CD14-positive monocyte (primary cell): Measurements from ENCODE around the gene TEKTIP1. TPM values are rescaled to one million over a fixed set of nuclear protein-coding genes. Genes with fewer than 3 reads are reported as not detected.

Experiments
- DNase-seq, 3 donors: peaks; one replicate each; pipeline ENCODE4 v3.0.0-alpha.2; 2011 to 2022
- H2AFZ ChIP-seq: 2 replicates; pipeline ENCODE4 v1.6.0; 2012; ENCODE audit warnings: mild to moderate bottlenecking, low read depth, low read length, inconsistent platforms; ENCODE audit not compliant: insufficient read depth, poor library complexity, severe bottlenecking
- H3K27ac ChIP-seq, 2 donors: 1 replicate in 1 of 2; 2 replicates in 1 of 2; pipeline ENCODE4 v1.5.1; 2012 to 2013; ENCODE audit warnings: low read length in 2 of 2, control low read depth in 1 of 2, inconsistent platforms in 1 of 2, low read depth in 1 of 2, mild to moderate bottlenecking in 1 of 2
- H3K27me3 ChIP-seq, 2 donors: one replicate each; pipeline versions ENCODE4 v1.6.0 to v1.6.1; 2011 to 2013; ENCODE audit warnings: low read length in 2 of 2; ENCODE audit not compliant: control insufficient read depth in 2 of 2, insufficient read depth in 2 of 2
- H3K36me3 ChIP-seq, 2 donors: replicated peaks in 1 of 2; 1 replicate in 1 of 2; 2 replicates in 1 of 2; pipeline versions ENCODE4 v1.5.1 to v1.6.1; 2012 to 2013; ENCODE audit warnings: low read length in 2 of 2, control low read depth in 1 of 2, inconsistent platforms in 1 of 2, mild to moderate bottlenecking in 1 of 2; ENCODE audit not compliant: insufficient read depth in 2 of 2, control insufficient read depth in 1 of 2
- H3K4me1 ChIP-seq, 2 donors: 1 replicate in 1 of 2; 2 replicates in 1 of 2; pipeline versions ENCODE4 v1.5.1 to v1.6.1; 2012 to 2013; ENCODE audit warnings: low read length in 2 of 2, control low read depth in 1 of 2, inconsistent platforms in 1 of 2, mild to moderate bottlenecking in 1 of 2, moderate library complexity in 1 of 2; ENCODE audit not compliant: insufficient read depth in 2 of 2, control insufficient read depth in 1 of 2
- H3K4me2 ChIP-seq: replicated peaks from 2 replicates; pipeline ENCODE3; 2012; ENCODE audit warnings: low read length, moderate library complexity, mild to moderate bottlenecking; ENCODE audit not compliant: poor library complexity, severe bottlenecking; ENCODE audit errors: extremely low read depth
- H3K4me3 ChIP-seq, 3 experiments: fragments of 200-600 bp in 1 of 3; sonication (generic) in 1 of 3; replicated peaks in 1 of 3; 1 replicate in 2 of 3; 2 replicates in 1 of 3; pipeline ENCODE4 v1.5.1; 2011 to 2013; ENCODE audit warnings: low read length in 3 of 3, mild to moderate bottlenecking in 3 of 3, control low read depth in 2 of 3, low read depth in 2 of 3, inconsistent platforms in 1 of 3, moderate library complexity in 1 of 3
- H3K79me2 ChIP-seq: 2 replicates; pipeline ENCODE4 v1.6.0; 2012; ENCODE audit warnings: mild to moderate bottlenecking, control low read depth, inconsistent platforms, low read length, moderate library complexity; ENCODE audit not compliant: insufficient read depth
- H3K9ac ChIP-seq: 2 replicates; pipeline ENCODE4 v1.6.0; 2017; ENCODE audit warnings: low read length, mild to moderate bottlenecking; ENCODE audit not compliant: insufficient read depth, poor library complexity, severe bottlenecking
- H3K9me3 ChIP-seq, 2 donors: replicated peaks in 1 of 2; 1 replicate in 1 of 2; 2 replicates in 1 of 2; pipeline versions ENCODE4 v1.5.1 to v1.6.1; 2012 to 2013; ENCODE audit warnings: low read length in 2 of 2, control low read depth in 1 of 2; ENCODE audit not compliant: control insufficient read depth in 1 of 2, insufficient read depth in 1 of 2
- H4K20me1 ChIP-seq: 2 replicates; pipeline ENCODE4 v1.6.0; 2012; ENCODE audit warnings: mild to moderate bottlenecking, low read length, control low read depth, moderate library complexity; ENCODE audit not compliant: insufficient read depth
- H3K27ac Mint-ChIP-seq, 7 donors: one replicate each; pipeline ENCODE4 v1.8.0; 2020; ENCODE audit warnings: mild to moderate bottlenecking in 7 of 7, mixed read lengths in 7 of 7, moderate library complexity in 6 of 7, inconsistent platforms in 2 of 7
- H3K27me3 Mint-ChIP-seq, 3 donors: one replicate each; pipeline ENCODE4 v1.8.0; 2021 to 2022; ENCODE audit warnings: low read depth in 3 of 3, mild to moderate bottlenecking in 3 of 3, mixed read lengths in 3 of 3, moderate library complexity in 3 of 3, inconsistent platforms in 1 of 3
- H3K36me3 Mint-ChIP-seq, 2 donors: one replicate each; pipeline ENCODE4 v1.8.0; 2020; ENCODE audit warnings: mixed read lengths in 2 of 2, inconsistent platforms in 1 of 2, mild to moderate bottlenecking in 1 of 2
- H3K4me1 Mint-ChIP-seq: one replicate; pipeline ENCODE4 v1.8.0; 2020; ENCODE audit warnings: mild to moderate bottlenecking, mixed read lengths
- H3K4me3 Mint-ChIP-seq, 2 donors: one replicate each; pipeline ENCODE4 v1.8.0; 2020; ENCODE audit warnings: mild to moderate bottlenecking in 2 of 2, mixed read lengths in 2 of 2, moderate library complexity in 1 of 2
- H3K9me3 Mint-ChIP-seq, 7 donors: one replicate each; pipeline ENCODE4 v1.8.0; 2020 to 2022; ENCODE audit warnings: mixed read lengths in 7 of 7, mild to moderate bottlenecking in 6 of 7, moderate library complexity in 6 of 7, inconsistent platforms in 2 of 7
- WGBS: methylation state at CpG from one replicate; pipeline ENCODE4 v1.1.5; 2013; ENCODE audit warnings: missing lambda C conversion rate; ENCODE audit not compliant: insufficient coverage; 5-methylcytosine and 5-hydroxymethylcytosine counted together
- intact Hi-C, 2 donors: fragments of 100-400 bp; cut with micrococcal nuclease; formaldehyde crosslinking; loops; one replicate each; pipeline versions ENCODE4 v1.15.0 to v1.15.1; 2023
- polyA plus RNA-seq, 3 donors: library from polyadenylated mRNA; depleted of rRNA in 1 of 3; unstranded in 2 of 3; stranded (reverse) in 1 of 3; fragments of 300-500 nt in 2 of 3; fragments of >200 nt in 1 of 3; fragmentation: Illumina TruSeq in 2 of 3; gene quantifications; 1 replicate in 2 of 3; 2 replicates in 1 of 3; pipeline ENCODE4 v1.2.3, GENCODE V29; 2012 to 2021
- TF ChIP-seq, protein P1 (sequence below): fragments of 200-600 bp; IDR thresholded peaks from one replicate; pipeline ENCODE4 v1.8.0; 2022; ENCODE audit warnings: antibody characterized with exemption, mild to moderate bottlenecking

TEKTIP1 gene
- polyA plus RNA-seq, 3 donors = 1.8 TPM; not detected in 2

DNA sequence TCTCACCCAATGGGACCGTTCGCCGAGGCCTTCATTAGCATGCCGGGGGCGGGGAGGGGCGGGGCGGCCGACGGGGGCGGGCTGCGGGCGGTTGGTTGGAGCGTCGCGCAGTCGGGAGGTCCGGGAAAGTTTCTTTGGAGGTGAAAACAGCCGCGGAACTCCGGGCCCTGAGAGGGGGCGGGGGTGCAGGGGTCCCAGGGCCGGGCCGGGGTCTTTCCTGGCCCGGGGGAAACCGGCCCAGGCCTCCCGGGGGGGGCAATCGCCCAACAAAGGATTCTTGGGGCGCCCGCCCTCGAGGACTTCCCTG lies 33.8 kb downstream of the TEKTIP1 start, which contains the start of gene HMG20B:
HMG20B (plus strand) TSS at position 90 of the 307 bp plus-strand sequence. CDS start 366 bp downstream, outside the sequence.
- intact Hi-C loops = loop anchor here (2.0 to 5.0 kb wide), 3 partner anchors 16 to 66 kb away; partner anchors contain the start of genes MFSD12 (in 2 of the 2), CACTIN (in 1 of the 2) and FZR1 (in 1 of the 2)
- WGBS = 0% methylated on average over 24 of the region's 30 CpGs
- peak within 1 kb of the TSS; percentile 94 for H2AFZ ChIP-seq

DNA sequence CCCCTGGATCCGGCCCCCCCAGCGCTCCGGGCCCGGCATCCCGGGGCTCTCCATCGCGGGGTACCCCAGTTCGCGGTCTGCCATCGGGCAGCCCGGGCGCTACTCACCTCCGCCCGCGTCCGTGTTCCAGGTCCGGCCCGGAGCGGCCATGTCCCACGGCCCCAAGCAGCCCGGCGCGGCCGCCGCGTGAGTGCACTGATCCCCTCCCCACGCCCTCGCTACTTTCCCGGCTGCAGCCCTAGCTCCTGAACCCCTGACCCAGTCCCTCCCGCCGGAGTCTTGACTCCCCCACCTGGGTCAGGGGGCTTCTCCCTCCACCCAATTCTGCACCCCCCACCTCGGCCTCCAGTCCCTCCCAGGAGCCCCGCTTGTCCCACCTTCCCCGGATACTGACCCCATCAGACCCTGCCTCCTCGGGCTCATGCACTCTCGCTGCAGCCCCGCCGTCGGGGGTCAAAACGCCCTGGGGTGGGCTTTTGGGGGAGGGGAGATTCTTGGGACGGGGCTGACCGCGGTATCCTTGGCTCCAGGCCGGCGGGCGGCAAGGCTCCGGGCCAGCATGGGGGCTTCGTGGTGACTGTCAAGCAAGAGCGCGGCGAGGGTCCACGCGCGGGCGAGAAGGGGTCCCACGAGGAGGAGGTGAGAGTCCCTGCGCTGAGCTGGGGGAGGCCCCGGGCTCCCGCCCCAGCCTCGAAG lies 34.3 kb downstream of the TEKTIP1 start:
- Mint-ChIP-seq H3K27ac (peak overlapping the region; percentile 57 to 93 (median 82)), H3K9me3 (peaks cover 0 to 6% (median 3%) of the 10 kb centered on the region in 7 donors), H3K27me3 (peaks cover 0 to 2% (median under 1%) of the 10 kb centered on the region in 3 donors), H3K4me1 (peaks cover 35% of the 10 kb centered on the region), H3K4me3 (peak overlapping the region; percentile 80 to 83), H3K36me3 (peaks cover 8 to 29% of the 10 kb centered on the region in 2 donors)
- under 1% methylated on average over 53 of the region's 60 CpGs for WGBS
- H3K4me1 ChIP-seq = peaks cover 30 to 44% of the 10 kb centered on the region in 2 donors
- peaks cover 9% of the 10 kb centered on the region for H3K79me2 ChIP-seq
- peak in 1 of 3 donors; percentile 31 for DNase-seq
- H3K27ac ChIP-seq = peak overlapping the region; percentile 57 to 67
- H2AFZ ChIP-seq = peak overlapping the region; percentile 69
- H4K20me1 ChIP-seq = no peaks in the 10 kb centered on the region
- TF ChIP-seq, protein P1, sequence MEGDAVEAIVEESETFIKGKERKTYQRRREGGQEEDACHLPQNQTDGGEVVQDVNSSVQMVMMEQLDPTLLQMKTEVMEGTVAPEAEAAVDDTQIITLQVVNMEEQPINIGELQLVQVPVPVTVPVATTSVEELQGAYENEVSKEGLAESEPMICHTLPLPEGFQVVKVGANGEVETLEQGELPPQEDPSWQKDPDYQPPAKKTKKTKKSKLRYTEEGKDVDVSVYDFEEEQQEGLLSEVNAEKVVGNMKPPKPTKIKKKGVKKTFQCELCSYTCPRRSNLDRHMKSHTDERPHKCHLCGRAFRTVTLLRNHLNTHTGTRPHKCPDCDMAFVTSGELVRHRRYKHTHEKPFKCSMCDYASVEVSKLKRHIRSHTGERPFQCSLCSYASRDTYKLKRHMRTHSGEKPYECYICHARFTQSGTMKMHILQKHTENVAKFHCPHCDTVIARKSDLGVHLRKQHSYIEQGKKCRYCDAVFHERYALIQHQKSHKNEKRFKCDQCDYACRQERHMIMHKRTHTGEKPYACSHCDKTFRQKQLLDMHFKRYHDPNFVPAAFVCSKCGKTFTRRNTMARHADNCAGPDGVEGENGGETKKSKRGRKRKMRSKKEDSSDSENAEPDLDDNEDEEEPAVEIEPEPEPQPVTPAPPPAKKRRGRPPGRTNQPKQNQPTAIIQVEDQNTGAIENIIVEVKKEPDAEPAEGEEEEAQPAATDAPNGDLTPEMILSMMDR = no peak
- no peaks in the 10 kb centered on the region for H3K27me3 ChIP-seq
- intact Hi-C loops = loop anchor here (2.0 to 5.0 kb wide), 3 partner anchors 17 to 66 kb away; partner anchors contain the start of genes MFSD12 (in 2 of the 2), CACTIN (in 1 of the 2) and FZR1 (in 1 of the 2)
- H3K9ac ChIP-seq = peak overlapping the region; percentile 76
- peaks cover 0 to 6% of the 10 kb centered on the region in 2 donors for H3K36me3 ChIP-seq
- H3K4me2 ChIP-seq = peak overlapping the region; percentile 99
- H3K4me3 ChIP-seq = peak overlapping the region; percentile 55 to 91 (median 88)
- no peaks in the 10 kb centered on the region for H3K9me3 ChIP-seq

More for the DNA sequence above, 33.8 kb downstream of the TEKTIP1 start, which contains the start of gene HMG20B:
- peaks cover 9% of the 10 kb centered on the region for H3K79me2 ChIP-seq
- H3K9ac ChIP-seq = peak within 1 kb of the TSS; percentile 76
- H3K27ac ChIP-seq = peak within 1 kb of the TSS; percentile 57 to 82
- peak within 1 kb of the TSS; percentile 55 to 91 (median 88) for H3K4me3 ChIP-seq
- H3K36me3 ChIP-seq = peaks cover 0 to 4% of the 10 kb centered on the region in 2 donors
- DNase-seq = no peak
- Mint-ChIP-seq H3K4me1 (peaks cover 35% of the 10 kb centered on the region), H3K9me3 (peaks cover 0 to 6% (median 3%) of the 10 kb centered on the region in 7 donors), H3K27ac (peak within 1 kb of the TSS; percentile 63 to 94 (median 86)), H3K4me3 (peak within 1 kb of the TSS; percentile 80 to 83), H3K27me3 (peaks cover 0 to 2% (median 2%) of the 10 kb centered on the region in 3 donors), H3K36me3 (peaks cover 8 to 26% of the 10 kb centered on the region in 2 donors)
- no peaks in the 10 kb centered on the region for H4K20me1 ChIP-seq
- H3K9me3 ChIP-seq = no peaks in the 10 kb centered on the region
- peaks cover 30 to 44% of the 10 kb centered on the region in 2 donors for H3K4me1 ChIP-seq
- H3K27me3 ChIP-seq = no peaks in the 10 kb centered on the region
- peak within 1 kb of the TSS; percentile 99 for H3K4me2 ChIP-seq
- TF ChIP-seq, protein P1 = no peak
